NCI-H2227 (cell line): ENCODE data around the gene GPRC5C.
"Not testable (repeated sequence)": the region's sequence is repeated elsewhere in the genome, so short reads cannot be mapped to it uniquely, and the experiment has no call there.

Experiments
- DNase-seq: peaks from one replicate; lab custom pipeline; 2025; ENCODE audit not compliant: unreplicated experiment; lab: John Stamatoyannopoulos, UW

The GPRC5C gene

GRCh38 chr17:74405311-74405710 lies 26.6 kb upstream of the GPRC5C start:
- not testable (repeated sequence) for DNase-seq

- DNase-seq: no peak
Measured at GRCh38 chr17:74407384-74407783, 24.5 kb upstream of the GPRC5C start.

- no peak for DNase-seq
Measured at GRCh38 chr17:74408262-74408661, 23.6 kb upstream of the GPRC5C start.

- DNase-seq: no peak
Measured at GRCh38 chr17:74408815-74409214, 23.1 kb upstream of the GPRC5C start.

GRCh38 chr17:74410001-74410443 lies 21.9 kb upstream of the GPRC5C start:
- DNase-seq: no peak

GRCh38 chr17:74412581-74412980 lies 19.3 kb upstream of the GPRC5C start:
- DNase-seq: no peak

- no peak for DNase-seq
Measured at GRCh38 chr17:74413491-74413890, 18.4 kb upstream of the GPRC5C start.

GRCh38 chr17:74414510-74414909 lies 17.4 kb upstream of the GPRC5C start:
- DNase-seq: no peak

- no peak for DNase-seq
Measured at GRCh38 chr17:74415608-74416396, 16.1 kb upstream of the GPRC5C start.

GRCh38 chr17:74417178-74418045 lies 14.5 kb upstream of the GPRC5C start:
- DNase-seq: no peak

- DNase-seq: no peak
Measured at GRCh38 chr17:74419928-74420411, 11.9 kb upstream of the GPRC5C start.

- no peak for DNase-seq
Measured at GRCh38 chr17:74424117-74424516, 7.8 kb upstream of the GPRC5C start.

- no peak for DNase-seq
Measured at GRCh38 chr17:74424657-74425056, 7.2 kb upstream of the GPRC5C start.

GRCh38 chr17:74426551-74427047 lies 5.3 kb upstream of the GPRC5C start:
- DNase-seq: no peak

- no peak for DNase-seq
Measured at GRCh38 chr17:74427048-74427762, 4.7 kb upstream of the GPRC5C start.

GRCh38 chr17:74427763-74428153 lies 4.1 kb upstream of the GPRC5C start:
- DNase-seq: no peak

GRCh38 chr17:74429604-74430384 lies 2.1 kb upstream of the GPRC5C start:
- DNase-seq: no peak

- peak; percentile 44 for DNase-seq
Measured at GRCh38 chr17:74430385-74430705, 1.5 kb upstream of the GPRC5C start.

GRCh38 chr17:74430706-74431567 lies 951 bp upstream of the GPRC5C start:
- peak; percentile 46 for DNase-seq

- DNase-seq: no peak
Measured at GRCh38 chr17:74432424-74432690, 469 bp downstream of the GPRC5C start.
